GM18505 (cell line): Measurements from ENCODE around the gene UHRF1.
"Not testable (repeated sequence)": the region's sequence is repeated elsewhere in the genome, so short reads cannot be mapped to it uniquely, and the experiment has no call there.

Experiments
- ATAC-seq: cut with Tn5 transposase; IDR thresholded peaks from one replicate; pipeline ENCODE4 v1.9.1; 2021; ENCODE audit not compliant: unreplicated experiment
- POLR2A ChIP-seq: IDR thresholded peaks from 4 replicates; pipeline ENCODE4 v1.6.1; 2011; ENCODE audit warnings: borderline replicate concordance; ENCODE audit not compliant: insufficient read depth, insufficient read length; ENCODE audit errors: extremely low read depth

UHRF1 gene

GRCh38 chr19:4967738-4968461 lies 58.6 kb downstream of the UHRF1 start:
- TF ChIP-seq POLR2A = no peak
- no peak for ATAC-seq

- TF ChIP-seq POLR2A = peak; percentile 95
- peak; percentile 85 for ATAC-seq
Measured at GRCh38 chr19:4968462-4969291, 59.4 kb downstream of the UHRF1 start, which contains the start of gene KDM4B. TSS of gene KDM4B (plus strand) at chr19:4969113. CDS start at chr19:5032891, 63,778 bp downstream.

DNA sequence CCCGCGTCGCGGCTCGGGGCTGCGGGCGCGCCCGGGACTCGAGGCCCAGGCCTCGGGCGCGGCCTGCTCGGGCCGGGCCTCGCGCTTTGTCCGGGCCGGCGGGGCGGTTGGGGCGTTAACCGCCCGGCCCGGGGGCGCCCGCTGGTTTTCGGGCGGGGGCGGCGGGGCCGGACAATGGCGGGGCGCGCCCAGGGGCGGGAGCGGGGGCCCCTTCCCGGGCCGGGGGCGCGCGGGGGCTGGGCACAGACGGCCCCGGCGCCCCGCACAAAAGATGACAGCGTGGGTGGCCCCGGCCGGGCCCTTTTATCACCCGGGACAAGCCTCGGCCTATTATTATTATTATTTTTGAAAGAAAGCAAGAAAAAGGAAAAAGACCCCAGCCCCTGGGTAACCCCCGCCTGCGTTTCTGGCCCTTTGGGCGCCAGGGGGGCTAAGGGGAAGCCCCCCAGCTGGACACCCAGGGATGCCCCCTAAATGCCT lies 60.0 kb downstream of the UHRF1 start:
- TF ChIP-seq POLR2A = no peak
- ATAC-seq = no peak

DNA sequence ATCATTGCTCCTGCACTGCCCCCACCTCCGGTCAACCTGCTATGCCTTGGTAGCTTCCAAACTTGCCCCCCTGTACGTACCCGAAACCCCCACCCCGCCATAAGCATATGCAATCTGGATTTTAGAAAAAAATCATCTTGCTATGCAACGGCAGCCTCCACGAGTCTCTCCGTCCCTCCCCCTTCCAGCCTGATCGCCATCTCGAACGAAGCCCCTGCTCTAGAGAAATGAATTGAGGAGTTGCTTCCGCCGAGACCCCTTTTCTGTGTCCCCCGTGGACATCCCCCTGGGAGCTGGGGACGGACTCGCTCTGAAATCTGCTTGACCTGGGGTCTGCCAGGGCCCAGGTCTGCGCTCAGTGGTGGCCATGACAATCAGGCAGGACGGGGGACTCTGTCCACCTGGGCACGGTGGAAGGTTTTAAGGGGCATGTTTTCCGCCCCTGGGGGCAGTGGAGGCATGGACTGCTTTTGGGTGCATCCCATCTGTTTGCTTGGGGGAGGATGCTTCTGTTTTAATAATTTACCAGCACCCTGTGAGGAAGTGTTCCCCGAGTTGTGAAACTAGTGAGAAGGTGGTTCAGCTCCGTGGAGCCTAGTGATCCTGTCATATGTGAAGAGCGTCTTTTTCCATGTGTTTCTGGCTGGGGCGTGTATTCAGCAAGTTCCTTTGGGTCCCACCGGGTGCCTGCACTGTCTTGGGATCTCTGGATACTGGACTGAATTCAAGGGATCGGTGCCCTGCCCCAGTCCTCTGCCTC lies 60.7 kb downstream of the UHRF1 start:
- no peak for TF ChIP-seq POLR2A
- no peak for ATAC-seq

GRCh38 chr19:4970558-4971423 lies 61.5 kb downstream of the UHRF1 start:
- no peak for TF ChIP-seq POLR2A
- no peak for ATAC-seq

GRCh38 chr19:4971424-4971793 lies 62.1 kb downstream of the UHRF1 start:
- TF ChIP-seq POLR2A = no peak
- ATAC-seq = no peak

DNA sequence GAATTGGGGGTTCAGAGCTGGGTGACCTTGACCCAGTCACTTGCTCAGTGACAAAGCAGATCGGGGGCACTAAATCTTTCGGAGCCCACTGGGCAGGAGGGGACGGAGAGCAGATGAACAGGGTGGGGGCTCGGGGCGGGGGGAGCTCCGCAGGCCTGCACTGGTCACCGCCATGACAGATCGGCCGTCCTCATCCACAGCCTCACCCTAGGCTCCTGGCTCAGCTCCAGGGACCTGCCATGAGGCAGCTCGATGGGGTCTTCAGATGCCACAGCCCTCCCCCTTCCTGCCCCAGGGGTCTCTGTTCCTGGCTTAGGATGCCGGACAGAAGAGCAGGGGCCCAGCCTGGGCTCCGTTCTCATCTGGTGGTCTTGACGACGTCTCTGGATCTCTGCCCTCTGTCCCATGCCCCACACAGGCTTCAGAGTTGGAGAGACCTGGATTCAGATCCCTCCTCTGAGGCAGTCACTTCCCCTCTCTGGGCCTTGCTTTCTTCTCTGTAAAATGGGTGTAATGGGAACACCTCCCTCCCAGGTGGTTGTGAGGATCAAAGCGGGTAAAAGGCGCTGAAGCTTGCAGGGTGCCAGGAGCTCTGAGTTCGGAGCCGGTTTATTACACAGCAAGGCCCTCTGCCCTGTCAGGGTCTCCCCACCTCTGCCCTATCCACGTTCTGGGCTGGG lies 62.7 kb downstream of the UHRF1 start:
- no peak for TF ChIP-seq POLR2A
- ATAC-seq = no peak

DNA sequence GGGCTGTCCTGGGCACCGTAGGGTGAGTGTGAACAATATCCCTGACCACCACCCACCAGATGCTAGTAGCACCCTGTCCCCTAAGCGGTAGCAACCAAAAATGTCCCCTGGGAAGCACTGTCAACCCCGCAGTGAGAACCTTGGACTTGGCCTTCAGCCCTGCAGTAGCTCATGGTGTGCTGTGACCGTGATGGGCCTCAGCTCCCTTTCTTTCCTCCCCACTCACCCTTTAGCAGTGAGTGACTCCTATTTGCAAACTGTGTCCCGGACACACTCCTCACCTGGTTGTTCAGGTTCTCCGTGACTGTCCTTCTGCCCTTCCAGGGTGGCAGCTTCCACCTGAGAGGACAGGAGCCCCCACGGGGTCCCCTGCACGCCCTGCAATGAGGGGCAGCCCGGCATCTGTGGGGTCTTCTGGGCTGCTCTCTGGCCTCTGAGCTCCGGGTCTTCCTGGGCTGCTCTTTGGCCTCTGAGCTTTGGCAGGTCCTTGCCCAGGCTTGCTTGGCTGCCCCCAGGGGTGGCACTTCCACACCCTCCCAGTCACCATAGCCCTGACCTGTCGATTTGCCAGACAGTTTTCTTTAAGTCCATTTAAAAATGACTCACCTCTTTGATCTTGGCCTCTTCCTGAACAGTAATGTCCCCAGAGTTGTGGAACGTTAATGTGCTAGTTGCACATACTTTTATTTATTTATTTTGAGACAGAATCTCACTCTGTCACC lies 63.4 kb downstream of the UHRF1 start:
- ATAC-seq = no peak
- no peak for TF ChIP-seq POLR2A

DNA sequence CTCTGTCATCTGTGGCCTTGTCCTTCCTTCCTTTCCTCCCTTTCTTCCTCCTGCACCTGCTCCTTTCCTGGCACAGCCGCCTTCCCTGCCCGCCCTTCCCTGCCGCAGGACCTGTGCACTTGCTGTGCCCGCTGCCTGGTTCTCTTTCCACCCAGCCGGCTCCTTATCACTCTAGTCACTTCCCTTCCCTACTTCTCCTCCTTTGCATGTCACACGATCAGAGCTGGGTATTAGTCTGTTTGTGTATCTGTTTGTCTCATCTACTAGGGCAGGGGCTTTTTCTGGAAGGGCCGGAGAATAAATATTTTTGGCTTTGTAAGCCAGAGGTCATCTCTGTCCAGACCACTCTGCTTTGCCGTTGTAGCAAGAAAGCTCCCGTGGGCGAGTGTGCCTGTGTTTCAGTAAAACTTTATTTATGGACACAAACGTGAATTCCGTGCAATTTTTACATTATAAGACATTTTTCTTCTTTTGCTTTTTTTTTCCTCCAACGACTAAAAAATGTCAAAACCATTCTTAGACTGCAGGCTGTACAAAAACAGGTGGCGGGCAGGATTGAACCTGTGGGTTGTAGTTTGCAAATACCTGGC lies 65.7 kb downstream of the UHRF1 start:
- no peak for ATAC-seq

DNA sequence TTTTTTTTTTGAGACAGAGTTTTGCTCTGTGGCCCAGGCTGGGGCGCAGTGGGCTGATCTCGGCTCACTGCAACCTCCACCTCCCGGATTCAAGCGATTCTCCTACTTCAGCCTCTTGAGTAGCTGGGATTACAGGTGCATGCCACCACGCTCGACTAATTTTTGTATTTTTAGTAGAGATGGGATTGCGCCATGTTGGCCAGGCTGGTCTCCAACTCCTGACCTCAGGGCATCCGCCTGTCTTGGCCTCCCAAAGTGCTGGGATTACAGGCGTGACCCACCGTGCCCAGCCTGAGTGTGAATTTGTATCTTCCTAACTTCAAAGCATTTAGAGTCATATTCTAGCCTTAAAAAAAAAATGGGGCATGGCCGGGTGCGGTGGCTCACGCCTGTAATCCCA lies 66.3 kb downstream of the UHRF1 start:
- ATAC-seq = not testable (repeated sequence)

More for the DNA sequence above, 65.7 kb downstream of the UHRF1 start:
- TF ChIP-seq POLR2A = no peak
